ENCODE results near the gene KDM4B. TPM values are rescaled to one million over a fixed set of nuclear protein-coding genes. Genes with fewer than 3 reads are reported as not detected.

Gene KDM4B
- polyA plus RNA-seq, 1 donor from 2014 or later, result 78.2 TPM

DNA sequence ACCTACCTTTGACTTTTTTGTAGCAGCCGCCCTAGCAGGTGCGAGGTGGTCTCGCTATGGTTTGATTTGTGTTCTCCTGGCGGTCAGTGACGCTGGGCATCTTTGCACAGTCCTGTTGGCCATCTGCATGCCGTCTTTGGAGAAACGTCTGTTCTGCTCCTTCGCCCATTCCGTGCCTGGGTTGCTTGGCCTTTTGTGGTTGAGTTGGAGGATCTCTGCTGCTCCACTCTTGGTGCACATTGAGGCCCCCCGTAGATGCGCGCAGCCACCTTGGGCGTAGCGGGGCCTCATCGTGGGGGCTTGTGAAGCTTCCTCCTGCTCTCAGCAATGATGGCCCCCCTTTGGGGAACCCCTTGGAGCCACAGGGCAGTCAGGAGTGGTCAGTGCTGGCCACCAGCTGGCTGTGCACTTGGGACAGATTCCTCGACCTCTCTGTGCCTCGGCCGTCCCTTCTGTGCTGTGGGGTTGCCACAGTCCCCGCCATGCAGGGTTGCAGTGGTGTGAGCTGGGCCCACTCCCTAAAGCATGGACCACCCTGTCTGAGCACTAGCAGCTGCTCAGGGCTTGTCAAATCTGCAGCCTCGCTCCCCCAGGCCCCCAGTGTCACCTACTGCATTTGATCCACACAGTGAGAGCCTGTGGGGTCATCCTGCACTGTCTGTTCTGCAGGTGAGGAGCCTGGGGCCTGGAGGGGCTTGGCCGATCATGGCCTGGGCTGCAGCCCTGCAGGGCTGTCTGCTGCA lies 170.8 kb downstream of the KDM4B start:
- peaks cover 30 to 34% (median 30%) of the 10 kb centered on the region in 3 donors for H3K4me1 Mint-ChIP-seq
- H3K27me3 Mint-ChIP-seq, result peaks cover 2% of the 10 kb centered on the region
- H3K27ac Mint-ChIP-seq, result peak overlapping the region; percentile 96 to 99 (median 97)

DNA sequence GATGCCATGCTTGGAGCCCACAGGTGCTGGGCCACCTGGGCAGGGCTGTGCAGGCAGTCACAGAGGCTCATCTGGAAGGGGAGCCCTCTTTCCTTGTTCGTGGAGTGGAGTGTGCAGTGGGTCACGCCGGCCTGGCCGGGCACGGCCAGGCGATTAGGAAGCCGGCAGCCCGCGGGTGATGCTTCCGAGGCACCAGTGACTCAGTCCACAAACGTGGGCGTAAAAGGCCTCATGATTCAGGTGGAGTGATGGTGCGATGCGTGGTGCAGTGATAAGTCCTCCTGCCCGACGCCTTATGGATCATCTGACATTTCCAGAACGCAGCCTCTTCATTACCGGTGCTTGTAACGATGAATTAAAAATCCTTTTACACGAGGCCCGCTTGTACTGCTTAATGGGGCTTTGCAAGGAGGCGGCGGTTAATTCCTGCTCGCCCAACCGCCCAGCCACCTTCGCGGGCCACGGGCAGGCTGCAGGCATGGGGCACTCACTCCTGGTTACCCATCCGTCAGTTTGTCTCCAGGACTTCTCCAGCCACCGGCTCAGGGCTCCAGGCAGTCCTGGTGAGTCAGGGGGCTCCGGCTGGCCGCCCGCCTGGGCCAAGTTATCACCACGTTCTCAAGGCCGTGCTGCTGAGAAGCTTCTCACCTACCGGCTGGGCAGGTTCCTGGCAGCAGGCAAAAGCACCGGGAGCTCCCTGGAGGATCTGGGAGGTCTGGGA lies 172.4 kb downstream of the KDM4B start:
- H3K4me3 Mint-ChIP-seq, result peak overlapping the region in 1 of 4 donors; percentile 14
- H3K36me3 Mint-ChIP-seq, result peaks cover 7% of the 10 kb centered on the region
- peaks cover 28 to 34% (median 30%) of the 10 kb centered on the region in 3 donors for H3K4me1 Mint-ChIP-seq
- H3K27ac Mint-ChIP-seq, result peak overlapping the region in 2 of 3 donors; percentile 46 to 96
- peaks cover 2% of the 10 kb centered on the region for H3K27me3 Mint-ChIP-seq
- H3K9me3 Mint-ChIP-seq, result peaks cover 0 to 2% (median 0%) of the 10 kb centered on the region in 3 donors

More for the DNA sequence above, 170.8 kb downstream of the KDM4B start:
- Mint-ChIP-seq H3K36me3 (peaks cover 11% of the 10 kb centered on the region), H3K4me3 (peak overlapping the region; percentile 70 to 93 (median 85)), H3K9me3 (peaks cover 0 to 2% (median 0%) of the 10 kb centered on the region in 3 donors)

DNA sequence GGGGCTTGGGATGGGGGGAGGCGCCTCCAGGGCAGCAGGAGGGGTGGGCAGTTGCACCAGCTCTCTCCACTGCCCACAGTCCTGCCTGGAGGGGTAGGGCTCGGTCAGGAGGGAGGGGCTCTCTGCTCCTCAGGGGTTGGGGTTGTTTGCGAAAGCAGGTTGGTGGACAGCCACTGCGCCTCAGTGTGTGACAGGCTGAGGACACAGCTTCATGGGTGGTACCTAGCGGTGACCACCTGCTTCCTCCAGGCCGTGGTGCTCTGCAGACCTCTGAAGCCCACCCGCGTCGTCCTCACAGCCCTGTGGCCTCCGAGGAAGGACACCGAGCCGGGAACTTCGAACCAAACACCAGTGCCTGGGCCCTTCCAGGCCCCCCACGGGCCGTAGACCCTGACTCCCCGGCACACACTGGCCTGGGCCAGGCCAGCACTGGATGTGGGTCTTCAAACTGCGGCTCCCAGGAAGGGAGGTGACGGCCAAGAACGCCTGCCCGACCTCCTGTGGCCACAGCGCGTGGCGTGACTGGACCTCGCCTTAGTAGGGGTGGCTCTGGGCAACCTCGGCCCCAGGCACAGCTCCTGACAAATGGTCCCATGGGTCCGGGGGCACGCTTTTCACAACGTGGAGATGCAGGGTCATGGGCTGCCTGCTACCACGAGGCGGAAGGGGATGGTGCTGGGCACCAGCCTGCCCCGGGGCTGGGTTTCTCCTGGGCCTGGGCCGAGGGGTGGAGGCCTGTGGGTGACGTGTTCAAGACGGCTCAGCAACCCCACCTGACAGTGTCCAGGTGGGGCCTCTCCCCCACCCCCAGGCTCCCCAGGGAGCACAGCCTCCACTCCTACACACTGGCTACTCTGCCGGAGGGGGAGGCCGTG lies 173.2 kb downstream of the KDM4B start:
- H3K27me3 Mint-ChIP-seq, result peaks cover 2% of the 10 kb centered on the region
- peaks cover 0 to 2% (median 0%) of the 10 kb centered on the region in 3 donors for H3K9me3 Mint-ChIP-seq
- peaks cover 10% of the 10 kb centered on the region for H3K36me3 Mint-ChIP-seq
- peaks cover 28 to 32% (median 30%) of the 10 kb centered on the region in 3 donors for H3K4me1 Mint-ChIP-seq
- H3K27ac Mint-ChIP-seq, result peak overlapping the region; percentile 91 to 96 (median 94)
- H3K4me3 Mint-ChIP-seq, result peak overlapping the region in 3 of 4 donors; percentile 61 to 77 (median 68)

DNA sequence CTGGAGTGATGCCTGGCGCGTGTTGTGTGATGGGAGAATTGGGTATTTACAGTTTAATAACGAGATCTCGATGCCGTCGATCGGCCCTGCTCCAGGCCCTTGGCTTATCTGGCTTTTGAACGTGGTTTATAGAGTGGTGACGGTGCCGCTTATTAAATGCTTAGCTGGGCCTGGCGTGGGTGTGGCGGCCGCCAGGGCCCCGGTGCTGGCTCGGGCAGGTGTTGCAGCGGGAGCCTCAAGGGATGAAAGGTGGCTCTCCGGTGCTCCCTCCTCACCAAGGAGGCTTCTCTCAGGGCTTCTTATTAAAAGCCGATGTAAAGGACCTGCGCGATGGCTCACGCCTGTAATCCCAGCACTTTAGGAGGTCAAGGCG lies 173.8 kb downstream of the KDM4B start:
- Mint-ChIP-seq H3K4me3 (peak overlapping the region in 3 of 4 donors; percentile 61 to 77 (median 68)), H3K27ac (peak overlapping the region; percentile 91 to 96 (median 94))

DNA sequence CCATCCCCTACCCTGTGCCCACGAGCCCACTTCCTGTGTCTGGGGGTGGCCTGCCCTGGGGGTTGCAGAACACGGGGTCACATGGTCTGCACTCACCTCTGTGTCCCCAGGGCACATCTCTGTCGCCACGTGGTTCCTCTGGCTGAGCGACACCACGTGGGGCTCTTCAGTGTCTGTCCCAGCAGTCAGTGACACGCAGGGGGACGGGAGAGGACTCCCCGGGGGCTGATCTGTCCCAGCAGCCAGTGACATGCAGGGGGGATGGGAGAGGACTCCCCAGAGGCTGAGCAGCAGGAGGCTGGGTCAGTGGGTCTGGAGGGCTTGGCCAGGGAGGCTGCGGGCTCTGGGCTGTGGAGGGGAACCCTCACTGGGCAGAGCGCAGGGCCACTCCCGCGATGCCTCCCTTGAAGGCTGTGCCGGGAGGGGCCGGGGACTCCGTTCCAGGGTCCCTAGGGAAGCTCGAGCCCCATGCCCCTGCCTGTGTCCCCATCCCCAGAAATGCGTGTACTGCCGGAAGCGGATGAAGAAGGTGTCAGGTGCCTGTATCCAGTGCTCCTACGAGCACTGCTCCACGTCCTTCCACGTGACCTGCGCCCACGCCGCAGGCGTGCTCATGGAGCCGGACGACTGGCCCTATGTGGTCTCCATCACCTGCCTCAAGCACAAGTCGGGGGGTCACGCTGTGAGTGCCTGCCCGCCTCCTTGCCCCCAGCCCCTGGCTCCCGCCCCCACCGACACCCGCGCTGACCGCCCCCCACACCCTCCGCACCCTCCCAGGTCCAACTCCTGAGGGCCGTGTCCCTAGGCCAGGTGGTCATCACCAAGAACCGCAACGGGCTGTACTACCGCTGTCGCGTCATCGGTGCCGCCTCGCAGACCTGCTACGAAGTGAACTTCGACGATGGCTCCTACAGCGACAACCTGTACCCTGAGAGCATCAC lies 174.8 kb downstream of the KDM4B start:
- Mint-ChIP-seq H3K27ac (peak overlapping the region; percentile 91 to 96 (median 94)), H3K9me3 (peaks cover 0 to 2% (median 0%) of the 10 kb centered on the region in 3 donors), H3K36me3 (peaks cover 12% of the 10 kb centered on the region), H3K27me3 (peaks cover 2% of the 10 kb centered on the region), H3K4me1 (peaks cover 16 to 21% (median 19%) of the 10 kb centered on the region in 3 donors), H3K4me3 (peak overlapping the region in 3 of 4 donors; percentile 45 to 77 (median 61))

More for the DNA sequence above, 173.8 kb downstream of the KDM4B start:
- Mint-ChIP-seq H3K27me3 (peaks cover 2% of the 10 kb centered on the region), H3K9me3 (peaks cover 0 to 2% (median 0%) of the 10 kb centered on the region in 3 donors), H3K36me3 (peaks cover 12% of the 10 kb centered on the region), H3K4me1 (peaks cover 27 to 30% (median 29%) of the 10 kb centered on the region in 3 donors)

DNA sequence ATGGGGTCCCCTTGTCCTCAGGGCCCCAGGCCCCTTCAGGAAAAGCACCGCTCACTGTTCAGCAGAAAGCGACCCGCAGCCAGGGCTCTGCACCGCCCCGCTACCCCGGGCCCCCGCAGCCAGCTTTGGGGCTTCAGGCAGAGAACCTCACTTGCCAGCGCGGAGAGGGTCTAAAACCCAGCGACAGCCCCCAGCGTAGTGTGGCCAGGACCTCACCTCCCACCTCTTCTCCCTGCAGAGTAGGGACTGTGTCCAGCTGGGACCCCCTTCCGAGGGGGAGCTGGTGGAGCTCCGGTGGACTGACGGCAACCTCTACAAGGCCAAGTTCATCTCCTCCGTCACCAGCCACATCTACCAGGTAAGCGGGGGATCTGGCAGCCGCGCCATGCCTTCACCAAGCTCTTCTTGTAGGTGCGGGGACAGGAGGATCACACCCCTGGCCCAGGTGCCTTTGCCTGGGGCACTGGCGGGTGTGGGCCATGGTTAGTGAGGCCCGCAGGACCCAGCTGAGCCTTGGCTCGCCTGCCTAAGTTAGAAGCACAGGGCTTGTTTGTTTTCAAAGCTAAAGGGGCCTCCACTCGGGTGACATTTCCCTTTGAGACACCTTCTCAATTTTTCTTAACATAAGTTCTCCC lies 175.7 kb downstream of the KDM4B start:
- Mint-ChIP-seq H3K36me3 (peaks cover 5% of the 10 kb centered on the region), H3K27me3 (no peaks in the 10 kb centered on the region), H3K4me3 (peak overlapping the region in 1 of 4 donors; percentile 40), H3K9me3 (no peaks in the 10 kb centered on the region), H3K4me1 (peaks cover 7 to 17% (median 14%) of the 10 kb centered on the region in 3 donors), H3K27ac (peak overlapping the region in 1 of 3 donors; percentile 45)

DNA sequence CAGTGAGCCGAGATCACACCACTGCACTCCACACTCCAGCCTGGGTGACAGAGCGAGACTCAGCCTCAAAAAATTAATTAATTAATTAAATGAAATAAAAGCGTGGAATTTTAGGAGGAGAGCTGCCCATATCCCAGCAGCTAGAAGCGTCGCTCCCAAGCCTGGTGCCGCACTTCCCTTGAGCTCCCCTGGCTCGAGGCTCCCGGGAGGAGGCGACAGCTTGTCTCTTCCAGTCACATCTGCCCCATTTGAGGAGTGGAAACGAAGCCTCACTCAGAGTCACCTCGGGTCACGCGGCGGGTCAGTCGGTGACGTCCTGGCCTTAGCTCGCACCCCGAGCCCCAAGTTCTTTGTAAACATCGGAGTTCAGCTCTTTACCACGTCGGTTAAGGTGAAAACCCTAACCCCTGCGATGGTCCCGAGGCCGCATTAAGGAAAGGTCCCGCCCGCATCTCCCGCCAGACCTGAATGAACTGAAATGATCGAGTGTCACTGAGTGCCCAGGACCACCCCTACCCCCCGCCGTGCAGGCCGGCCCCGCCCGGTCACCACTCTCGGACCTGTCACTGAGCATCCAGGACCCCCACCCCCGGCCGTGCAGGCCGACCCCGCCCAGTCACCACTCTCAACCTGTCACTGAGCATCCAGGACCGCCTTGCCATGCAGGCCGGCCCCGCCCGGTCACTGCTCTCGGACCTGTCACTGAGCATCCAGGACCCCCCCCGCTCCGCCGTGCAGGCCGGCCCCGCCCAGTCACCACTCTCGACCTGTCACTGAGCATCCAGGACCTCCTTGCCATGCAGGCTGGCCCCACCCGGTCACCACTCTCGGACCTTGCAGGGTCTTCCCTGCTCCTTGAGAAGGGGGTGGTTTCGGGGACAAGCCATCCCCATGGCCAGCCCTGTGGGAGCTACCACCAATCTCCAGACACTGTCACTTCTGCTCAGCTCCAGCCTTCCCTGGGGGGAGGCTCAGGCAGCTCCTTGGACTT lies 176.9 kb downstream of the KDM4B start:
- Mint-ChIP-seq H3K4me1 (peaks cover 7 to 16% (median 10%) of the 10 kb centered on the region in 3 donors), H3K27ac (peak overlapping the region in 1 of 3 donors; percentile 74), H3K4me3 (no peak overlapping the region), H3K36me3 (peaks cover 5% of the 10 kb centered on the region), H3K27me3 (no peaks in the 10 kb centered on the region), H3K9me3 (no peaks in the 10 kb centered on the region)

DNA sequence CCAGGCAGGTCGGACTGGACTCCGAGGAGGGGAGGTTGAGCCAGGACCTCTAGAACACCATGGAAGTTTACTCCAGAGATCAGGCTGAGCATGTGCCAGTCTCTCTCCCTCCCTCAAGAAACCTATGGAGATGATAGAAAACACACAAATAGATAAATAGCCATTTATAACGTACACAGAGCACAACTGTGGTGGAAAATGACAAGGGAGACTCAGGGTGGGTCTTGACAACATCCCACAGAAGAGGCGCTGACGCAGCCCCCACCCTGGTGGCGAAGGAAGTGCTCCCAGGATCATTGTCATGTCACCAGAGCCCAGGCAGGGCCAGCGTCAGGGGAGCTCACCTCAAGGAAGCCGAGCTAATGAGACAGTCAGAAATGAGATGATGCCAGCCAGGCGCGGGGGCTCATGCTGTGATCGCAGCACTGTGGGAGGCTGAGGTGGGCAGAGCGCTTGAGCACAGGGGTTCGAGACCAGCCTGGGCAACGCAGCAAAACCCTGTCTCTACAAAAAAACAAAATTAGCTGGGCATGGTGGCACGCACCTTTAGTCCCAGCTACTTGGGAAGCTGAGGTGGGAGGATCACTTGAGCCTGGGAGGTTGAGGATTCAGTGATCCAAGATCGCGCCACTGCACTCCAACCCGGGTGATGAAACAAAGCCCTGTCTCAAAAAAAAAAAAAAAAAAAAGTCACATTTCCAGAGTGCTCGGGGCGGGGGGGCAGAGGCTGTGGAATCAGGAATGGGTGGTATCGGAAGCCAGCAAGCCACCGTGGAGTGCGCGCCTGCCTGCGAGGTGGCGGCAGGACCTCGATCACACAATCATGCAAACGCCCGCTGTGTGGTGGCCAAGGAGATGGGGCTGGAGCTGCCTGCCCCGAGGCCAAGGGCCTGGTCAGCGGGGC lies 178.4 kb downstream of the KDM4B start:
- Mint-ChIP-seq H3K27me3 (no peaks in the 10 kb centered on the region), H3K4me1 (peaks cover 7 to 16% (median 9%) of the 10 kb centered on the region in 3 donors), H3K36me3 (peaks cover 5% of the 10 kb centered on the region), H3K4me3 (peak overlapping the region in 1 of 4 donors; percentile 52), H3K9me3 (no peaks in the 10 kb centered on the region), H3K27ac (peak overlapping the region; percentile 67 to 80 (median 74))

DNA sequence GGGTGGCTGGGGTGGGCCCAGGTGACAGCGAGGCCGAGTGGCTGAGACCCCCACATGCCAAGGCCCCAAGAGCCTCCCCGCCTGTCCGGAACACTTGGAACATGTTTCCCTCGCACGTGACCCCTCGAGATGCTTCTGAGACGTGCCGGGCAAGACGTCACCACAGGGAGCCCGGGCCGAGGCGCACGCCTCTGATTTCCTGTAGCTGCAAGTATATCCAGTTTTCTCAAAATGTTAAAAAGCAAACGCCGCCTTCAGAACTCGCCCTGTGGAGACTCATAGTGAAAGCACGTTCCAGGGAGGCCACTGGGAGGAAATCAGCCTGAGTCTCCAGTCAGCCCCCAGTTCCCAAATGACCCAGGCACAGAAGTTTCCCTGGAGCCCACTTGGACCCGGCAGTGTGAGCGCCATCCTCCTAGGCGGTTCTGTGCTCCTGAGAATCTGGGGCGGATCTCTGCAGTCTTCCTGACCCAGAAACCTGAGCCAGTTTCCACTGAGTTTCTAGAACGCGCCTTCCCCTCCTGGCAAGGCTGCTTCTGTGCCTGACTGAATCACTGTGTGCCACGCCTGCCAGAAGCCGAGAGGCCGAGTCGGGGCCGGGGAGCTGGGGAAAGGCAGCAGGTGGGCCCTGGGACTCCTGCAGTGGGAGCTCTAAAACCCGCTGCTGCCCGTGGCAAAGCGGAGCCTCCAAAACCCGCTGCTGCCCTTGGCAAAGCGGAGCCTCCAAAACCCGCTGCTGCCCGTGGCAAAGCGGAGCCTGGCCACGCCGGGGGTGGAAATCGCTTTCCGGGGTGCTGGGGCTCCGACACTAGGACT lies 179.3 kb downstream of the KDM4B start:
- Mint-ChIP-seq H3K4me3 (peak overlapping the region in 2 of 4 donors; percentile 12 to 28), H3K4me1 (peaks cover 4 to 11% (median 5%) of the 10 kb centered on the region in 3 donors), H3K36me3 (peaks cover 5% of the 10 kb centered on the region), H3K27ac (peak overlapping the region; percentile 46 to 80 (median 67)), H3K9me3 (no peaks in the 10 kb centered on the region), H3K27me3 (no peaks in the 10 kb centered on the region)

DNA sequence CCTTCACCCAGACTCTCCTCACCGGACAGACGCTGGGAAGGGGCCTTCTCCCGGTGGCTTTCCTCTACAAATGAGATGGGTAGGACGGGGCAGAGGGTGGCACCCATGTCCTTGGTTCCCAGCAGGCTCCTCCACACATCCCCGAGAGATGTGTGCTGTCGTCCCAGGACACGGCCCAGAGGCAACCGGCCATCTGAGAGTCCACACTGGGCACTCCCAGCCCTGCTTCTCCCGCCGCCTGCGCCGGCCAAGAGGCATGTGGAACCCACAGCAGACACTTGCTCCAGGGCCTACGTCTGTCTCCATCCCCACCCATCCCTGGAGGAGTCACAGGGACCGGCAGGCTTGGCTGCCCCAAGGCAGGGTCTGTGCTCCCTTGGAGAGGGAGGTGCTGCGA lies 179.9 kb downstream of the KDM4B start:
- Mint-ChIP-seq H3K27me3 (no peaks in the 10 kb centered on the region), H3K27ac (peak overlapping the region in 2 of 3 donors; percentile 67 to 80), H3K9me3 (no peaks in the 10 kb centered on the region), H3K4me3 (peak overlapping the region in 2 of 4 donors; percentile 28 to 67), H3K36me3 (peaks cover 5% of the 10 kb centered on the region), H3K4me1 (peaks cover 4 to 9% (median 5%) of the 10 kb centered on the region in 3 donors)

DNA sequence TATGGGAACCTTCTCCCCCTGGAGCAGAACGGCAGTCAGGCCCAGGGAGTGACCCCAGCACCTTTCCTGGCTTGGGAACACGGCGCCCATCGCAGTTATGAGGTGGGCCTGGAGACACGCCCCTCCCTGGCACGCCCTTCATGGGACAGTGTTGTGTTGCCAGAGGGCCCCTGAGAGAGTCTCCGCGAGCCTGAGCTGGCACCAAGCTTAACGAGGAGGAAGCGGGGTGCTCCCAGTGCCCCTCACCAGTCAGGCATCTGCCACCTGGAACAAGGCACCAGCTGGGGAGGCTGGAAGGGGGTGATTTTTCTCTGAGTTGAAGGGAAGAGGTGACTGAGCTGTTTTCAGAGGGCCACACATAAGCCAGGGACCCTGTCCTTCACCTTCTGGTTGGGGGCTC lies 180.6 kb downstream of the KDM4B start:
- H3K4me3 Mint-ChIP-seq, result peak overlapping the region in 1 of 4 donors; percentile 67
- peaks cover 7% of the 10 kb centered on the region for H3K36me3 Mint-ChIP-seq
- H3K27me3 Mint-ChIP-seq, result no peaks in the 10 kb centered on the region
- H3K9me3 Mint-ChIP-seq, result no peaks in the 10 kb centered on the region
- H3K27ac Mint-ChIP-seq, result peak overlapping the region in 2 of 3 donors; percentile 67 to 80
- peaks cover 7 to 9% (median 8%) of the 10 kb centered on the region in 3 donors for H3K4me1 Mint-ChIP-seq

Data from IgD-negative memory B cell (primary cell).